Hematopoietic multipotent progenitor cell treated with erythropoietin and hydrocortisone succinate and interleukin-3 and kit ligand, for 17 days (in vitro differentiated cells): ENCODE measurements around the gene RGMB.

Source experiments
- DNase-seq: peaks from one replicate; pipeline ENCODE4 v3.0.0-alpha.2; 2015; ENCODE audit warnings: low spot score

The RGMB gene

GRCh38 chr5:98785244-98785643 is 11.8 kb downstream of the RGMB start:
- DNase-seq, result no peak

- no peak for DNase-seq
These were observed 12.9 kb downstream of the RGMB start for GRCh38 chr5:98786191-98786853.

- no peak for DNase-seq
These were observed 13.8 kb downstream of the RGMB start for GRCh38 chr5:98787131-98787719.

GRCh38 chr5:98789029-98789428 is 15.6 kb downstream of the RGMB start:
- DNase-seq, result no peak

GRCh38 chr5:98791001-98791519 is 17.6 kb downstream of the RGMB start:
- no peak for DNase-seq

- no peak for DNase-seq
These were observed 18.6 kb downstream of the RGMB start for GRCh38 chr5:98791898-98792580.

- DNase-seq, result no peak
These were observed 19.8 kb downstream of the RGMB start for GRCh38 chr5:98793223-98793622.

GRCh38 chr5:98794001-98794400 is 20.5 kb downstream of the RGMB start:
- no peak for DNase-seq

GRCh38 chr5:98794414-98795080 is 21.1 kb downstream of the RGMB start:
- no peak for DNase-seq

- DNase-seq, result no peak
These were observed 21.8 kb downstream of the RGMB start for GRCh38 chr5:98795243-98795642.

- DNase-seq, result no peak
These were observed 22.9 kb downstream of the RGMB start for GRCh38 chr5:98796197-98796972.

GRCh38 chr5:98798371-98798770 is 24.9 kb downstream of the RGMB start:
- DNase-seq, result no peak

- no peak for DNase-seq
These were observed 25.4 kb downstream of the RGMB start for GRCh38 chr5:98798847-98799246.

- DNase-seq, result no peak
These were observed 30.6 kb downstream of the RGMB start for GRCh38 chr5:98804066-98804465.

GRCh38 chr5:98805070-98805469 is 31.6 kb downstream of the RGMB start:
- DNase-seq, result no peak

- DNase-seq, result no peak
These were observed 34.3 kb downstream of the RGMB start for GRCh38 chr5:98807806-98808205.

GRCh38 chr5:98810206-98810605 is 36.7 kb downstream of the RGMB start:
- DNase-seq, result no peak

GRCh38 chr5:98813755-98814154 is 40.3 kb downstream of the RGMB start:
- no peak for DNase-seq

GRCh38 chr5:98816582-98817222 is 43.2 kb downstream of the RGMB start:
- peak; percentile 51 for DNase-seq

- DNase-seq, result no peak
These were observed 52.3 kb downstream of the RGMB start for GRCh38 chr5:98825582-98826375.

GRCh38 chr5:98827161-98827560 is 53.7 kb downstream of the RGMB start:
- peak; percentile 24 for DNase-seq
